NCI-H2029 treated with DMSO at 0.1 percent for 48 hours (cell line): ENCODE measurements around the gene PDE11A.

Experiments used
- DNase-seq: peaks from one replicate; lab custom pipeline; 2025; lab: John Stamatoyannopoulos, UW

Gene PDE11A

GRCh38 chr2:177816766-177817165, 255.8 kb downstream of the PDE11A start:
- DNase-seq, result peak; percentile 51

- DNase-seq, result no peak
These were observed 259.7 kb downstream of the PDE11A start for GRCh38 chr2:177812713-177813396.

GRCh38 chr2:177810906-177811305, 261.7 kb downstream of the PDE11A start:
- DNase-seq, result no peak

GRCh38 chr2:177808984-177809809, 263.4 kb downstream of the PDE11A start:
- no peak for DNase-seq

- no peak for DNase-seq
These were observed 266.6 kb downstream of the PDE11A start for GRCh38 chr2:177806025-177806424.

- DNase-seq, result peak; percentile 49
These were observed 273.0 kb downstream of the PDE11A start for GRCh38 chr2:177799531-177799930.

- no peak for DNase-seq
These were observed 274.8 kb downstream of the PDE11A start for GRCh38 chr2:177797808-177798207.

GRCh38 chr2:177796654-177797415, 275.7 kb downstream of the PDE11A start:
- DNase-seq, result no peak

GRCh38 chr2:177796011-177796410, 276.6 kb downstream of the PDE11A start:
- no peak for DNase-seq

- DNase-seq, result peak; percentile 44
These were observed 287.4 kb downstream of the PDE11A start for GRCh38 chr2:177785143-177785542.

- DNase-seq, result no peak
These were observed 287.9 kb downstream of the PDE11A start for GRCh38 chr2:177784745-177785067.

GRCh38 chr2:177783835-177784744, 288.5 kb downstream of the PDE11A start:
- peak; percentile 42 for DNase-seq

- no peak for DNase-seq
These were observed 289.5 kb downstream of the PDE11A start for GRCh38 chr2:177783091-177783490.

- no peak for DNase-seq
These were observed 290.0 kb downstream of the PDE11A start for GRCh38 chr2:177782613-177783012.

- DNase-seq, result no peak
These were observed 294.1 kb downstream of the PDE11A start for GRCh38 chr2:177778472-177778871.

- peak; percentile 28 for DNase-seq
These were observed 300.0 kb downstream of the PDE11A start for GRCh38 chr2:177772529-177772928.

- no peak for DNase-seq
These were observed 301.4 kb downstream of the PDE11A start for GRCh38 chr2:177771191-177771590.

GRCh38 chr2:177767768-177768167, 304.8 kb downstream of the PDE11A start:
- DNase-seq, result no peak

GRCh38 chr2:177765698-177766097, 306.9 kb downstream of the PDE11A start:
- DNase-seq, result no peak

GRCh38 chr2:177763531-177764265, 308.9 kb downstream of the PDE11A start:
- peak; percentile 8 for DNase-seq

GRCh38 chr2:177759443-177759842, 313.1 kb downstream of the PDE11A start:
- no peak for DNase-seq
